GM06990 (cell line): ENCODE results near the gene APBB2.

Source experiments
- DNase-seq: peaks from one replicate; pipeline ENCODE4 v3.0.0-alpha.2; 2011; ENCODE audit not compliant: insufficient read length; ENCODE audit errors: extremely low read depth
- H3K27me3 ChIP-seq: replicated peaks from 2 replicates; pipeline ENCODE4 v1.6.0; 2011; ENCODE audit warnings: low read length; ENCODE audit not compliant: control insufficient read depth, insufficient read depth
- H3K36me3 ChIP-seq: 2 replicates; pipeline ENCODE4 v1.5.1; 2011; ENCODE audit warnings: low read length; ENCODE audit not compliant: control insufficient read depth, insufficient read depth
- H3K4me3 ChIP-seq: replicated peaks from 2 replicates; pipeline ENCODE4 v1.5.1; 2011; ENCODE audit warnings: low read depth, mild to moderate bottlenecking, control low read depth, low read length
- TF ChIP-seq, protein P1 (sequence below): IDR thresholded peaks from 2 replicates; pipeline ENCODE4 v1.5.1; 2011; ENCODE audit warnings: low read length, control low read depth, mild to moderate bottlenecking, inconsistent platforms; ENCODE audit not compliant: insufficient read depth, poor library complexity, severe bottlenecking

APBB2 gene

DNA sequence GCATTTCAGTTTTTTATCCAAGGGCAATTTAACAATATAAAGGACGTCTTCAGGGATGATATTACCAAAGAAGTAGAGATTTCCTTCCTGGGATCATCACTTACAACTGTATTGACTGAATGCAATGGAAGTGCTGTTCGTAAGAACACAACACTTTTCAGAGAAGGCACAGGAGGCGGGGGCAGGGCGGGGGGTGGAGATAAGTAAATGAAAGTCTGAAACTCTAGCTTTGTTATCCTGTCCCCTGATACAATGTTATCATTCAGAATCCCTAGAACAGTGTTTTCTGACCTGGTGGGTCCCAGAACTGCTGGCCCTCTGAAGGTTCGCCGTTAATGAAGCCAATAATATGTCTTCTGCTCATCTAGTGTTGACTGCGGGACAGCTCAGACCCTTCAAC, 340.0 kb downstream of the APBB2 start:
- Histone ChIP-seq H3K4me3 (no peak overlapping the region), H3K36me3 (no peaks in the 10 kb centered on the region), H3K27me3 (no peaks in the 10 kb centered on the region)
- TF ChIP-seq, protein P1, sequence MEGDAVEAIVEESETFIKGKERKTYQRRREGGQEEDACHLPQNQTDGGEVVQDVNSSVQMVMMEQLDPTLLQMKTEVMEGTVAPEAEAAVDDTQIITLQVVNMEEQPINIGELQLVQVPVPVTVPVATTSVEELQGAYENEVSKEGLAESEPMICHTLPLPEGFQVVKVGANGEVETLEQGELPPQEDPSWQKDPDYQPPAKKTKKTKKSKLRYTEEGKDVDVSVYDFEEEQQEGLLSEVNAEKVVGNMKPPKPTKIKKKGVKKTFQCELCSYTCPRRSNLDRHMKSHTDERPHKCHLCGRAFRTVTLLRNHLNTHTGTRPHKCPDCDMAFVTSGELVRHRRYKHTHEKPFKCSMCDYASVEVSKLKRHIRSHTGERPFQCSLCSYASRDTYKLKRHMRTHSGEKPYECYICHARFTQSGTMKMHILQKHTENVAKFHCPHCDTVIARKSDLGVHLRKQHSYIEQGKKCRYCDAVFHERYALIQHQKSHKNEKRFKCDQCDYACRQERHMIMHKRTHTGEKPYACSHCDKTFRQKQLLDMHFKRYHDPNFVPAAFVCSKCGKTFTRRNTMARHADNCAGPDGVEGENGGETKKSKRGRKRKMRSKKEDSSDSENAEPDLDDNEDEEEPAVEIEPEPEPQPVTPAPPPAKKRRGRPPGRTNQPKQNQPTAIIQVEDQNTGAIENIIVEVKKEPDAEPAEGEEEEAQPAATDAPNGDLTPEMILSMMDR, result no peak
- no peak for DNase-seq

DNA sequence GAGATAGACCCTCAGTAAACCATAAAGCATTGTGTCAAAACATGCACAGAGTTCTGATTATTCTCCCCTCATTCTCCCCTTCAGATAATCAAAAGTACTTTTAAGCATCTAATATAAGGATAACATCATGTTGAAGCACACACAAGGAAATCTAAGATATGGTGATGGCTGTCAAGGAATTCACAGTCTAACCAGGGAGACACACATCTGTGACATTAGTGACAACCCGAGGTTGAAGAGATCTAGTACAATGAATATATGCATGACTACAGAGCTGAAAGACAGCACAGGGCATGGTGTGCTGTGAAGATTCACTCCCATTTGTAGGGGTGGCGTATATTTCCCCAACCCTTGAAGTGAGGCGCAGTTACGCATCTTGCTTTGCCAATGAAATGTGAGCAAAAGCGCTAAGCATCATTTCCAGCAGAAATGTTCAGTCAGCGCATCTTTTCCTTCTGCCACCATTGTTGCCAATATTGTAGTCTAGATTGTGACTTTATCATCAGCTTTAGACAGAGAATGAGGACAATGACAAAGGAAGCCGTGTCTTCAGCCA, 342.6 kb downstream of the APBB2 start:
- Histone ChIP-seq H3K4me3 (no peak overlapping the region), H3K36me3 (no peaks in the 10 kb centered on the region), H3K27me3 (no peaks in the 10 kb centered on the region)
- no peak for DNase-seq
- TF ChIP-seq, protein P1, result no peak

DNA sequence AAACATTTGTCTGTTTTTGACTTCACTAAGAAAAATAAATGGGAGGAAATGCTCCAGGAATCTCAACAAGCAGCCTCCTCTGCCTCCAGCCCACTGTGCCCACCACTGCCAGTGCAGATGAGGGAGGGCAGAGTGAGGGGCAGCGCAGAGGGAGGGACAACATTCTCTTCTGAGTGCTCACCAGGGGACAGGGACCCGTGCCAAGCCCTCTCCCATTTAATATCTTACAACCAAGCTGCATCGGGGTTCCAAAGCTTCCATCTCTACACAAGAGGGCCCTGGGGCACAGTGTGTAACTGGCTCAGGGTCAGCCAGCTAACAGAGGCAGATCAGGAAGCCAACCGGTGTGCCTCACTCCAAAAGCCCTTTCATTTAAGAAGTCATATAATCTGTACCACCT, 344.2 kb downstream of the APBB2 start:
- DNase-seq, result no peak
- no peak overlapping the region for H3K4me3 ChIP-seq

DNA sequence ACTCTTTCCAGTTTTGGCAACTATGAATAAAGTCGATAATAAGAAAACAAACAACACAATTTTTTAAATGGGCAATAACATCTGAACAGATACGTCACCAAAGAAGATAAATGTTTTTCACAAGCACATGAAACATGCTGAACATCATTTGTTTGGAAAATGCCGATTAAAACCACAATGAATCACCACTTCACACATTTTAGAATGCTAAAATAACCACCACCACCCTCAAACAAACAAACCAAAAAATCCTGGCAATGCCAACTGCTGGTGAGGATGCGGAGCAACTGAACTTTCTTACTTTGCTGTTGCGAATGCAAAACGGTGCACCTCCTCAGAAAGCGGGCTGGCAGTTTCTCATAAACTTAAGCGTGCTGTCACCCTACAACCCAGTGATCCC, 348.6 kb downstream of the APBB2 start:
- no peak for DNase-seq
- Histone ChIP-seq H3K27me3 (no peaks in the 10 kb centered on the region), H3K4me3 (no peak overlapping the region), H3K36me3 (no peaks in the 10 kb centered on the region)
- TF ChIP-seq, protein P1, result no peak

More for the DNA sequence above, 344.2 kb downstream of the APBB2 start:
- H3K36me3 ChIP-seq, result no peaks in the 10 kb centered on the region
- TF ChIP-seq, protein P1, result no peak
- H3K27me3 ChIP-seq, result no peaks in the 10 kb centered on the region

DNA sequence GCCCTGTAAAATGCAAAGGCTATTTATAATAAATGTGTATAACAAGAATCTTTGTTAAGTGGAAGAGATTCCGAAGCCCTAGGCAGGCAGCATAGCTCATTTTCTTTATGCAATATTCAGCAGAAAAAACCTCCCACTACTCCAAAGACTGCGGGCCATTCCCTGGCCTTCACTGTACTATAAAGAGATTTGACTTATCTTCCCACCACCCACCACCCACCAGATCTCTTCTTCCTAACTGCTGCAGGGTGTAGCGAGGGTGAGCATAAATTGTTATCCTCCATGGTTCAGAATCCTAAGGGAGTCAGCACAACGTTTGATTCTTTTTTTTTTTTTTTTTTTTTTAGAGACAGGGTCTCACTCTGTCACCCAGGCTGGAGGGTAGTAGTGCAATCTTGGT, 349.8 kb downstream of the APBB2 start:
- H3K36me3 ChIP-seq, result no peaks in the 10 kb centered on the region
- TF ChIP-seq, protein P1, result no peak
- H3K4me3 ChIP-seq, result no peak overlapping the region
- no peaks in the 10 kb centered on the region for H3K27me3 ChIP-seq
- DNase-seq, result no peak

DNA sequence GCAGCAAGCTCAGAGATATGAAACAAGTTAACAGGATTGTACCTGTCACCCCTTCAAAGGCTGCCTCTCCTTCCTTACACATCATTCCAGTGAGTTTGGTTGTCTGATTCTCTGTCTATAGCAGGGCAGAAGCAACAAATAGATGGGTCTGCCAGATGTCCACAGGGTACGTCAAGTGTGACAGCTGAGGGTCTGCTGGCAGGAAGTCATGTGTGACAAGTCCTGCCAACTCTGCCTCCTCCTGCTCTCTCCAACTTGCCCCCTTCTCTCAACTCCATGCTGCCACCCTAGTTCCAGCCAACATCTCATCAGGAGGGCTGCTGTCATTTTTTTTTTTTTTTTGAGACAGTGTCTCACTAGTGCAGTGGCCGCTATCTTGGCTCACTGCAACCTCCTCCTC, 355.4 kb downstream of the APBB2 start:
- TF ChIP-seq, protein P1, result no peak
- Histone ChIP-seq H3K4me3 (no peak overlapping the region), H3K36me3 (no peaks in the 10 kb centered on the region), H3K27me3 (no peaks in the 10 kb centered on the region)
- no peak for DNase-seq
